GM18868 (cell line): ENCODE results near the gene POFUT2.

ENCODE experiments used
- ATAC-seq: cut with Tn5 transposase; IDR thresholded peaks from one replicate; pipeline ENCODE4 v1.9.1; 2021; ENCODE audit warnings: mild to moderate bottlenecking, moderate library complexity; ENCODE audit not compliant: unreplicated experiment

Gene POFUT2

DNA sequence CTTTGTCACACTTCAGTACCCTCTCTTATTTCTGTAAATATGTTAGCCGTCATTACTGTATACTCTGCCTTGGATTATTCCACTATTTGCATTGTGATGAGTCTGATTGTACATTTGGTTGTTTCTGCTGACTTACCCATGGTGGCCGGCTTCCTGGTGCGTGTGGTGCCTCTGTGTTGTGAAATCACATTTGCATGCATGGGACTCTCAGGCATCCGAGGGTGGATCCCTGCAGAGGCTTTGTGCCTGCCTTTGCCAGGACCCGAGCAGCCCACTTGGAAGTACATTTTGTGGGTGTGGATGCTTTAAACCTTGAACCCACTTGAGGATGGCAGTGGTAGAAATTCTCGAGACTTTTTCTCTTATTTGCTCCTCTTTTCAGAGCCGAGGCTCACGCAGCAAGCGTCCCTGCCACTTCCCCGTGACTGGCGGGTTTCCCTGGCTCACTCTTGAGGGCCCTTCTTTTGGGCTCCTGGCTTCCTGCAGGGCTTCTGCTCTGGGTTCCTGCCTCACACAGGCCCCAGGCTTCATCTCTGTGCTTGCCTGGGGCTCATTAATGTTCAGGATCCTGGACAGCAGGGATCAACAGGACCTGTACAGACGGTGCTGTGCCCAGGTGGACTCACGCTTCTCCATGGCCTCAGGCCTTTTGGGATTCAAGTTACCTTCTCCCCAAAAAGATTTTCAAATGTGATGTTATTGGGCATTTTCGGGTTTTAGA is 36.6 kb downstream of the POFUT2 start:
- no peak for ATAC-seq

DNA sequence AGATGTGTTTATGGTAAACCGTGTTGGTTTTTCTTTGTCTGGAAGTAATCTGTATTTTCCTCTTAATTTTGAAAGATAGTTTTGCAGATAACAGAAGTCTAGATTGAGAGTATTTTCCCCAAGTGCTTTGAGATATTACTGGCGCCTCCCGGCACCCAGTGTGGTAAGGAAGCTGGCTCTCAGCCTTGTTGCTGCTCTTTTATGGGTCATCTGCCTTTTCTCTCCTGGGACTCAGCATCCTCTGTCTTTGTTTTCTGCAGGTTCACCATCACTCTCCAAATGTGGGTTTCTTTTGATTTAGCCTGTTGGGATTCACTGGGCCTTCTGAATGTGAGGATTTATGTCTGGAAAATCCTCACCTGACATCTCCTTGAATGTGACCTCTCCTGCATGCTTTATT is 37.4 kb downstream of the POFUT2 start:
- no peak for ATAC-seq

DNA sequence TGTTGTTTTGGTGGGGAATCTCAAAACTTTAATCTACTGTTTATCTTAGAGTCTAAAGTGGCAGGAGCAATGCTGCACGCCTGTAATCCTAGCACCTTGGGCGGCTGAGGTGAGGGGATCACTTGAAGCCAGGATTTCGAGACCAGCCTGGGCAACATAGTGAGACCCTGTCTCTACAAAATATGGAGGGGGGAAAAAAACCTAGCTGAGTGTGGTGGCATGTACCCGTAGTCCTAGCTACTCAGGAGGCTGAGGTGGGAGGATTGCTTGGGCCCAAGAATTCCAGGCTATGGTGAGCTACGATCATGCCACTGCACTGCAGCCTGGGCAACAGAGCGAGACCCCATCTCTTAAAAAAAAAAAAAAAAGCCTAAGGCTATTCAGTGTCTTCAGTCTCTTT is 38.1 kb downstream of the POFUT2 start:
- ATAC-seq, result no peak

DNA sequence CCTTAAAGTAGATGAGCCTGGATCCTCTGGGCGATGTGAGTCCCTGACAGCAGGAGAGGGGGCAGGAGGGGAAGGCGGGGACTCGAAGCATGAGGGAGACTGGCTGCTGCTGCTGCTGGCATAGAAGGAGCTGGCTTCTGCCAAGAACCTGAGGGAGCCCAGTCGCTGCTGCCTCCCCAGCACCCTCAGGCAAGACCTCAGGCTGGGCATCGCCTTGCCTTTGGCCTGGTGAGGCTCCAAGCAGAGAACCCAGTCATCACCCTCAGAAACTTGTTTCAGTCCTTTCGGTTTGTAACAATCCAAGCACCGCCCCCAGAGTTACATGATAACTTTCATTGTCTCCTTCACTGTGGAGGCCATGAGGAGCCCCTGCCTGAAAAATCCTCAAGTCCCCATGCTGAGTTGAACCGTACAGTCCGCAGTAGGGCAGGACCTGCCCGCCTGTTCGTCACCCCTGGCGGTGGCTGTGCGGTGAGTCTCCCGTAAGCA is 38.8 kb downstream of the POFUT2 start:
- ATAC-seq, result no peak

DNA sequence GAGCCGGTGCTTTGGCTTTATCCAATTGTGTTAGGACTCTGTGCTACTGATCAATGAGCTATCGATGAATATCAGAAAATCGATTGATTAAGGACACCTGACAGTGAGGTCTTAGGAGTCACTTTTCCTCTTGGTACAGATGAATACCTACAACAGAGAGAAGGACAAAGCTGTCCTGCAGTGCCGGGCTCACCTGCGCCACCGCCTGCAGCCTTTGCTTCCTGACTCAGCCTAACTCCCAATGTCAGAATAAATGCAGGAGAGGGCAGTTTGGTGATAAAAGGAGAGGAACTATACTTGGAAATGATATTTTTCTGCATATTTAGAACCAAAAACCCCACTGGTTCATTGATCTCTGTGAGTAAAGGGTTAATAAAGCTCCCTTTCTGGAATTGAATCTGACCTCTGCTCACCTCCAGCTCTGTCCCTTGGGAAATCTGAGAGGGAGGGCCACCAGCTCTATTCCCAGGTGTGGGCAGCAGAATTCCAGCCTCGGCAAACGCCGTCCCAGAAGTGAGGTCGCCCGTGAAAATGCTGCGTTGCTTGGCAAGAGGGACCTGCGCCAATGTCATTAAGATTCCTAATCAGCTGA is 39.3 kb downstream of the POFUT2 start:
- ATAC-seq, result no peak

DNA sequence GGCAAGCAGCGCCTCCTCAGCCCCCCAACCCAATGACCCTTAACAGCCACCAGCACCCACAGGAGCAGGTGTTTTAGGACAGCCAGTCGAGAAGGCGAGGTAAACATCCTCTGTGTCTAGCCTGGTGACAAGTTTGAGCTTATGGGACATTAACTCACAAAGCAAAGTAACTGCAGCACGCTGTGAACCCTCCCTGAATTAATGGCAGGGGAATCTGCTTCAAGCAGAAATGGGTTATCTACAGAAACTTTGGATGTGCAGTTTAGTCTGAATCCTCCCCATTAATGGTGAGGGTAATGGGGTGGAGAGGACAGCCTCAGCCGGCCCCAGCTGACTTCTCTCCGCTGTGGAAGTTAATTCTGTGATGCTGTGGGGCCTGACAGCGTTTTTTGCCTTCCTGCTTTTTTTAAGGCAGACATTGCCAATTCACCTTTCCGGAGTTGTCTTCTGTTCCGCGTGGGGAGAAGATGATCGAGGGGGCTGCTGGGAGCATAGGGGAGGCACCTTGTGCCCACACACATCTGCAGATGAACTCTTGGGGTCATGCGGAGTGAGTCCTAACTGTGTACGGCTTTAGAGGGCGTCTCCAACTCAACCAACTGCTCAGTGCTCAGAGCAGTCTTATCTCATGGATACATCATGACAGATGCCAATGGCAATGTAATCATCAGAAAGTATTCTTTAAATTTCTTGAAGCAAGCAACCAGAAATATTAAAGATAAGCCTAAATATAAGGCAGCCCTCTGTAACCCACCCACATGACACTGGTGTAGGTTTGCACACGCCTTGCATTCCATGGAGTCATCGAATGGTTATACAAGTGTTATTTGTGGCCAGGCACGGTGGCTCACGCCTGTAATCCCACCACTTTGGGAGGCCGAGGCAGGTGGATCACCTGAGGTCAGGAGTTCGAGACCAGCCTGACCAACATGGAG is 41.0 kb downstream of the POFUT2 start:
- ATAC-seq, result no peak

DNA sequence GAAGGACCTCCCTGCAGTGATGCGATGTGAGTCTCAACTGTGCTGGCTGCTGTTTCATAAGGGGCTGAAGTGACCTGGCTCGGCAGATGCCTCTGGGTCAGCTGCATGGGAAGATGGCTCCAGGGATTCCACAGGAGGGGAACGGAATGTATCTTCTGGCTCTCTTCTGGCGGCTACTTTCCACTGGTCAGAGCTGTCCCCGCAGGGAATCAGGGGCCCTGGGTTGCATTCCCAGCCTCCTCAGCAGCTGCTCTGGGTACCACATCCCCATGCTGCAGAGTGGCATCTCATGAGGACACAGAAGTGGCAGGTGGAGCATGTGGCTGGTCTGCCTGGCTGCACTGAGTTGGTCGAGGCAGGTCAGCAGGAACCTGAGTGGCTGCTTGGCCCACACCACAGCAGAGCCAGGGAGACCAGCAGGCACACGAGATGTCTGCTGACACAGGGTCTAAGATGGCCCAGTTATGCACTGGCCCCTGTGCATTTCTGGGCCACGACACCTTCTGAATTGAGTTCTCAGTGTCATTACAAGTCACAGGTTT is 42.8 kb downstream of the POFUT2 start:
- no peak for ATAC-seq

DNA sequence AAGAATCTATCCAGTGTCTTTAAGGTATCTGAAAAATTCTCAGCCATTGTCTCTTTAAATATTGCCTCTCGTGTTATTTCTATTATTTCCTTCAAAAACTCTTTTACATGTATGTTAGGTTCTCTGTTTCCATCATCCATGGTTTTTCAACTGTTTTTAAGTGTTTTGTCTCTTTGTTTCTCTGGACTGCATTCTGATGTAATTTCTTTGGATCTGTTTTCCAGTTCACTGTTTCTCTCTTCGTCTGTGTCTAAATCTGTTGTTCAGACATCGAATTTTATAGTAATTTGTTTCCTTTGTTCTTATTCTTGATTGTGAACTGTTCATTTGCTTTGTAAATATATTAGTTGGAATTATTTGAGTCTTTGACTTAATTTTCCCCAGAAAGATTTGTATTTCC is 44.1 kb downstream of the POFUT2 start:
- no peak for ATAC-seq

DNA sequence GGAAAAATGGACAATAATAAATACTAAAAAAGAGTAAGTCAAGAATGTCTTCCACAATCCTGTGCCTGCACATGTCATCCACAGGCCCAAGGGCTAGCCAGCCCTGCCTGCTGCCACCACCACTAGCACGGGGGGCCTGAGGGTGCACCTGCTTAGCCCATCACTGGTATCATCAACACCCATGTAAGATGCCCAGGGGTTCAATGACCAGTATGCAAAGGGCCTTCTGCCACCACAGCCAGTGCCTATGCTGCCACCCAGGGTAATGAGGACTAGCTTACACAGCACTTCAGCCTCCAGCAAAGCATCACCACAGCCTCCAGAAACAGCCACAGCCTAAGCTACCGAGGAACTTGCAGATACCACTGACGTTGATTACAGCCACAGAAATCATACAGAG is 46.3 kb downstream of the POFUT2 start:
- no peak for ATAC-seq

DNA sequence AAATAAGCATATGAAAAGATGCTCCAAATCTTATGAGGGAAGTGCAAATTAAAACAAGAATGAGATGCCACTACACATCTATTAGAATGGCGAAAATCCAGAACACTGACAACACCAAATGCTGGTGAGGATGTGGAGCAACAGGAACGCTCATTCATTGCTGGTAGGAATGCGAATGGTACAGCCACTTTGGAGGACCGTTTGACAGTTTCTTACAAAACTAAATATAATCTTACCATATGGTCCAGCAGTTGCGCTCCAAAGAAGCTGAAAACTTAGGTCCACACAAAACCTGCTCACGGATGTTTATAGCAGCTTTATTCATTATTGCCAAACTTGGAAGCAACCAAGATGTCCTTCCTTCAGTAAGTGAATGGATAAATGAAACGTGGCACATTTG is 50.3 kb downstream of the POFUT2 start:
- no peak for ATAC-seq

DNA sequence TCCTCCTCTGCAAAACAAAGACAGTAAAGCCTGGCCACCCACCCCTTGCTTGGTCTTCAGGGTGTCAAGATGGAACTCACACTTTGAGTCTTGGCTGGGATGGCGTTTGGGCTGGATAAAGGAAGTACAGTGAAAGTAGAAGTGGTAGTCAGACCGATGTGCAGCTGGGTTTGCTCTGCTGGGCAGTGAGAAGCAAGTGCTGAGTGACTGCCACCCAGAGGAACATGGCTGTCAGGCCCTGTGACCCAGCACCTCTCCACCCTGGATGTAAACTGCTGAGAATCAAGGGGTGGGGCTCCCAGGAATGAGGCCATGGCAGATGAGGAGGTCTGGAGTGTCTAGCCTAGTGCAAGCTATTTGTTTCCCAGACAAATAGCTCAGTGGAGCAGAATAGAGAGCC is 51.2 kb downstream of the POFUT2 start:
- no peak for ATAC-seq

DNA sequence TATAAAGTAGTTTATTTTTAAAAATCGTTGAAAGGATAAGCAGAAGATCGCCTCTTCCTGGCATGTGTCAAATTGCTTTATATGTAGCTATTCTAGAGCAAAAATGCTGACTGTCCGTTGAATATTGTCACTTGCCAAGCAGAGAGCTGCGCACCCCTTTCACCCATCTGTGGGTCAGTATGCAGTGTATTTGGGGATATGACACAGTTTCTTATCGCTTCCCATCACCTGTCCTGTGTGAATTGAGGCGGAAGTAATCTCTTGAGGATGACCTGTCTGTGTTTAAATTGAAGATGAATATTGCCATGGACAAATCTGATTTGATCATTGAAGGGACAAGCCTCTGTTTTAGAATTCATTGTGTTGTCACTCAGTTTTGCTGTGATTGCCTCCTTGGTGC is 52.2 kb downstream of the POFUT2 start:
- ATAC-seq, result no peak

DNA sequence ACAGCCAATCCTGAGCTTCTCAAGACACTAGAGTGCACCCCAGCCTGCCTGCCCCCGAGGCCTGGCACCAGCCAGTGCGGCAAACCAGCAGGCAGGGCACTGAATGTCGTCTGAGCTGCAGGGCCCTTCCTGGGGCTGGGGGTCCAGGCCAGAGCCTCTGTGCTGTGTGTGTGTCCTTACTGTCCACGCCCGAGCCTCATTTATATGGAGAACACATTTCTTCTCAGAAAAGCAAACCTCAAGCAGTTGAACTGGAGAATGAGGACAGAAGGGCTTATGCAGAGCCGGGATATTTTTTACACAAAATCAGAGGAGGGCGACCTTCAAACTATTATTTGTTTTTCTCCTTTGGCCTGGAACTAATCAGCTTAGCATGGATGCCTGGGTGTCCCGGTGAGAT is 52.7 kb downstream of the POFUT2 start:
- ATAC-seq, result no peak

DNA sequence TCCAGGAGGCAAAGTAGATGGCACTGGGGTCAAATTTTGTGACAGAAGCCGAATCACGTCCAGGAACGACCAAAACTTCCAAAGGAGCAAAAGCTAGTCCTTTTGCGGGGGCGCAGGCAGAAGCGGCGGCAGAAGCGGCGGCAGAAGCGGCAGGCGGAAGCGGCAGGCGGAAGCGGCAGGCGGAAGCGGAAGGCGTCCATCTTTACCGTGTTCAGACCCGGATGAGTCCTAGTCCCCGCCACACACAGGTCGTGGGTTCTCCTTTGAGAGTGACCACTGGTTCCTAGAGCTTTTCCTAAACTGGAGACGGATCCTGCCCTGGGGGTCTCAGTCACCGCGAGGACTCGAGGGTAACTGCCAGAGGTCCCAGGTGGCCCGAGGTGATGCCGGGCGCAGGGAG is 53.6 kb downstream of the POFUT2 start:
- no peak for ATAC-seq

DNA sequence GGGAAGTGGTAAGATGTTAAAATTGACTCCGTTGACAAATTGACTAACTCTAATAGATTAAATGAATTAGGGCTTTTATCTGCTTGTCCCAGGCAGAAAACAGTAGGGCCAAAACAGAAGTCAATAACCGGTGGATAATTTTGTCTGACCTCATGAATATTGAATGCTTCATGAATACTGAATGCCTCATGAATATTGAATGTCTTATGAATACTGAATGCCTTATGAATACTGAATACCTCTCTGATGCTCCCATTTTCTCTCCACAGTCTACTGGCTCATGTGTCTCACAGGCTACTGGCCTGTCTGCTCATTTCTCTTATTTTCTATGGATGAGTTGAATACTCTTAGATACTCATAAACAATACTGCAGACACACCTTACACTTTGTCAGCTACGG is 56.0 kb downstream of the POFUT2 start:
- no peak for ATAC-seq

DNA sequence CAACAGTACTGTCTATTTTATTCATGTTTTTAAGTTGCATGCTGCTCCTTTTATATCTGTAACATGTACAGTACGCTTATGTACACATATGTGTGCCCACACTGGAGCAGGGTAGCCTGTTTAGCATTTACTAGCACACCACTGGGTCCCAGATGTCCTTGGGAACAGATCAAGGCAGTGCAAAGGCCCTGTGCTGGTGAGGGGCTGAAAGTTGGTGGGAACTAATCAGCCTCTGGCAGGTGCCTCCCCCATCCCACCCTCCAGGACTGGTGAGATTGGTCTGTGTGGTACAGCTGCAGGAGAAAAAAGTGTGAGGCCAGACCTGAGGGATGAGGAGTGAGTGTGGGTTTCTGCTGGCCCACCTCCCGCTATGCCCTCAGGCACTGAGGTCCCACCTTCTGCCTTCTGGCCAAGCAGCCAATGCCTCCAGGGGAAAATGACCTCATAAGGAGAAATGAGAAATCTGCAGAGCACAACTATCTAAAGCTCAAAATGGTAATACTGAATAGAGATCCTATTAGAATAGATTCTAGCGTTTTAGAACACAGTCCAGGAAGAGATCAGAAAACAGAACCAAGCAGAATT is 58.9 kb downstream of the POFUT2 start:
- ATAC-seq, result no peak

DNA sequence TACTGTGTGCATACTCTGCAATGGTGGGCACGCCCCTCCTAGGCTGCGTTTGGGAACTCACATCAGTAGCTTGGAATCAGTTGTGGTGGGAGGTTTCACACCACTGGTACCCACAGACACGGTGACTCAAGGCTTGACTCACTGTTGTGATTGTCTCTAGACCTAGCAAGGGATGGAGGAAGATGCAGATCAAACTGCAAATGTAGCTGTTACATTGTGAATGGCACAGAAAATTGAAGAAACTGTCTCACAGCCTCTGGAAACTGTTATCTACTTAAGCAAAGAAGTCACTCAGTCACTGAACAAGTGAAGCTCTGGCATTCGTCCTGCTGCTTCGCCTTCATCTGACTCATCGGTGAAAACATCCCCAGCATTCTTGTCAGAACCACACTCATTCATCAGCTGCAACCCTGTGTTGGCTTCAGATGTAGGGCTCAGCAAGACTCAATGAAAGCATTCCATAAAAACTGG is 59.5 kb downstream of the POFUT2 start:
- ATAC-seq, result no peak

DNA sequence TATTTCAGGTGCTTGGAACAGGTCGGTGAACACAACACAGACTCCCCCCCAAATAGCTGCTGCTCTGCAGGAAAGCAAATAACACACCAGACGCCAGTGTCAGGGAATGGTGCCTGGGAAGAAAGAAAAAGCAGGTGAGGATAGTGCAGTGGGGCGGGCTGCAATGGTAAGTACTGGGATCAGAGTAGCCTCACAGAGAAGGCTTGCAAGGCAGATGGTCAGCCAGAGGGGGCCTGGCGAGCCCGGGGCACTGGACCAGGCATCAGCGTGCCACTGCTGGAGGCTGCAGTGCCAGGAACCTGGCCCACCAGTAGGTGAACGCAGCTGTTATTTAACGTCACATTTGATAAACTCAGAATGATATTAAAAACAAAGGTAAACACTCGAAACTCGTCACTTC is 60.0 kb downstream of the POFUT2 start:
- ATAC-seq, result no peak

DNA sequence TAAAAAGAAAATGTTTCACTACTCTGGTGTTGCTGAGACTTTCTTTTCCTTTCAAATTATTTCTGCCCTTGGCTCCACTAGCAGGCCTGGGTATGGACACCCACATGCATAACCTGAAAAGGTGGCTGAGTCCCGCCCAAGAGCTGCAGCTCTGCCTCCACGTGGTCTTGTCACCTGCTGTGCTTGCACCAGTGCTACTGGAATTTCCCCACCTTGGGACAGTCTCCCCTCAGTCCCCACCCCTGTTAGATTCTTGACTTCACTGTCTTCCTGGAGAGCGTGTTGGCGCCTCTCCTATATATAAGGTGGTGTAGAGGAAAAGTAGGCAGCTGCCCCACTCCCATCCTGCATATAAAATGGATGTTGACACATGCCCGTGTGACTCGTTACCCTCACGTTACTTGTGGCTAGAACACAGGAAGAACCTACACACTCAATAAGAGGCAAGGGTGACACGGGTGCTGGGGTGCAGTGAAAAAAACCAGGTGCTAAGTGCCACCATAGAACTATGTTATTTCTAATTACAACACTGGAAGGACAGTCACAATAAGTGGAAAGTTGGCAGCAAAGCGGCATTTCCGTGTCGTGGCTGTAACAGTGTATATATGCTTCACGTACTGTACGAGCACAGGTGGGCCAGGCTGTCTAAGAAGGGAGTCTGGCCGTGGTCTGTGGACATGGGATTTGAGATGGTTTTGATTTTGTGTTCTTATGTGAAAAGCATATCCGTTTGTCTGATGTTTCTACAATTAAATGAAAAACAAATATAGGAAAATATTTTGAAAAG is 61.0 kb downstream of the POFUT2 start:
- ATAC-seq, result no peak

DNA sequence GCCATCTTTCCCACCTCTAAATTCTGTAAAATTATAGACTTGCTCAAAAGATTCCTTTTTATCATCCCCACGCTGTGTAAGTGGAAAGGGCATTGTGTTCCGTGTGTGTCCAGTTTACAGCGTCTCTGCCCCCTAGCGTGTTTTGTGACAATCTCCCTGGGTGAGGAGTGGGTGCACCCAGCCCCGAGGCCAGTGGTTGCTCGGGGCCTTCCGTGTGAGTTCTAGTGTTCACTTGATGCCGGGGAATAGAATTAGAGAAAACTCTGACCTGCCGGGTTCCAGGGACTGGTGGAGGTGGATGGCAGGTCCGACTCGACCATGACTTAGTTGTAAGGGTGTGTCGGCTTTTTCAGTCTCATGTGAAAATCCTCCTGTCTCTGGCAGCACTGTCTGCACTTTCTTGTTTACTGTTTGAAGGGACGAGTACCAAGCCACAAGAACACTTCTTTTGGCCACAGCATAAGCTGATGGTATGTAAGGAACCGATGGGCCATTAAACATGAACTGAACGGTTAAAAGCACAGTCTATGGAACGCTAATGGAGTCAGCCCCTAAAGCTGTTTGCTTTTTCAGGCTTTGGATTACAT is 61.9 kb downstream of the POFUT2 start:
- no peak for ATAC-seq
